Measurements from ENCODE around the gene IL1RL1. TPM values are rescaled to one million over a fixed set of nuclear protein-coding genes. Genes with fewer than 3 reads are reported as not detected.
A peak's percentile ranks its signal among the peaks of the same experiment; 100 is the strongest.

The IL1RL1 gene
- total RNA-seq, 4 donors from 2014 or later = 4.3 to 20.2 (median 8.1) TPM

GRCh38 chr2:102273619-102274211, 37.6 kb upstream of the IL1RL1 start:
- TF ChIP-seq POLR2AphosphoS5 (IDR thresholded peaks at IDR 0.05) (peak; percentile 43 to 45), CTCF (IDR thresholded peaks at IDR 0.05) (no peak), EP300 (IDR thresholded peaks at IDR 0.05) (peak; percentile 71), POLR2A (IDR thresholded peaks at IDR 0.05; ENCODE audit: low read depth) (no peak)
- intact Hi-C loops (cut with DNase I) = no loop called here
- no peaks in the 10 kb centered on the region for H3K9me3 ChIP-seq
- no peak overlapping the region for H3K27ac ChIP-seq (replicated peaks in 1 of 4)
- no peak for DNase-seq (ENCODE audit: extremely low spot score)
- WGBS = 30% methylated on average over 6 of the region's 6 CpGs
- peaks cover 0 to 19% (median 0%) of the 10 kb centered on the region in 4 donors for H3K27me3 ChIP-seq
- no peak overlapping the region for H3K4me3 ChIP-seq
- H3K4me1 ChIP-seq = no peaks in the 10 kb centered on the region
- no peaks in the 10 kb centered on the region for H3K36me3 ChIP-seq

- H3K27me3 ChIP-seq = peaks cover 0 to 27% (median 0%) of the 10 kb centered on the region in 4 donors
- H3K9me3 ChIP-seq = no peaks in the 10 kb centered on the region
- WGBS = 100% methylated on average over 2 of the region's 2 CpGs
- H3K27ac ChIP-seq (replicated peaks in 1 of 4) = no peak overlapping the region
- no peak for DNase-seq (ENCODE audit: extremely low spot score)
- TF ChIP-seq CTCF (IDR thresholded peaks at IDR 0.05) (no peak), POLR2A (IDR thresholded peaks at IDR 0.05; ENCODE audit: low read depth) (no peak), POLR2AphosphoS5 (IDR thresholded peaks at IDR 0.05) (no peak), EP300 (IDR thresholded peaks at IDR 0.05) (no peak)
- H3K4me3 ChIP-seq = no peak overlapping the region
- H3K4me1 ChIP-seq = no peaks in the 10 kb centered on the region
- intact Hi-C loops (cut with DNase I) = no loop called here
- no peaks in the 10 kb centered on the region for H3K36me3 ChIP-seq
Observed at GRCh38 chr2:102276549-102277201, 34.7 kb upstream of the IL1RL1 start.

GRCh38 chr2:102277202-102277700, 34.1 kb upstream of the IL1RL1 start:
- Histone ChIP-seq H3K27ac (replicated peaks in 1 of 4) (no peak overlapping the region), H3K27me3 (peaks cover 0 to 27% (median 0%) of the 10 kb centered on the region in 4 donors), H3K36me3 (no peaks in the 10 kb centered on the region), H3K4me1 (no peaks in the 10 kb centered on the region), H3K4me3 (no peak overlapping the region), H3K9me3 (no peaks in the 10 kb centered on the region)
- 78% methylated on average over 1 of the region's 1 CpG for WGBS
- intact Hi-C loops (cut with DNase I) = no loop called here
- TF ChIP-seq POLR2AphosphoS5 (IDR thresholded peaks at IDR 0.05) (no peak), EP300 (IDR thresholded peaks at IDR 0.05) (no peak), POLR2A (IDR thresholded peaks at IDR 0.05; ENCODE audit: low read depth) (no peak), CTCF (IDR thresholded peaks at IDR 0.05) (no peak)
- DNase-seq (ENCODE audit: extremely low spot score) = no peak

GRCh38 chr2:102278720-102279390, 32.5 kb upstream of the IL1RL1 start:
- intact Hi-C loops (cut with DNase I) = no loop called here
- Histone ChIP-seq H3K4me3 (no peak overlapping the region), H3K27me3 (peaks cover 0 to 23% (median 0%) of the 10 kb centered on the region in 4 donors), H3K36me3 (no peaks in the 10 kb centered on the region), H3K4me1 (no peaks in the 10 kb centered on the region), H3K27ac (replicated peaks in 1 of 4) (no peak overlapping the region), H3K9me3 (no peaks in the 10 kb centered on the region)
- TF ChIP-seq POLR2AphosphoS5 (IDR thresholded peaks at IDR 0.05) (no peak), POLR2A (IDR thresholded peaks at IDR 0.05; ENCODE audit: low read depth) (no peak), CTCF (IDR thresholded peaks at IDR 0.05) (no peak), EP300 (IDR thresholded peaks at IDR 0.05) (no peak)
- WGBS = no CpG with 5 or more reads among the region's 3 CpGs
- peak; percentile 85 for DNase-seq (ENCODE audit: extremely low spot score)

Measured in esophagus muscularis mucosa (tissue), 4 donors.